Neural cell (in vitro differentiated cells): ENCODE data around the gene CHKA. TPM values are rescaled to one million over a fixed set of nuclear protein-coding genes. Genes with fewer than 3 reads are reported as not detected.

ENCODE experiments used
- H2AFZ ChIP-seq: fragments of 200-600, 300-800 bp; sonication (generic), shearing (Covaris generic); 2 replicates; pipeline ENCODE4 v1.6.0; 2014; ENCODE audit warnings: low read depth, mild to moderate bottlenecking, antibody characterized with exemption, low read length, moderate library complexity
- H3F3A ChIP-seq: fragments of 200-600 bp; shearing (Covaris generic); 2 replicates; pipeline ENCODE4 v1.6.1; 2016; ENCODE audit warnings: mild to moderate bottlenecking, moderate library complexity, mixed read lengths, antibody characterized with exemption, low read length; ENCODE audit not compliant: insufficient read depth, poor library complexity, severe bottlenecking
- H3K27ac ChIP-seq: fragments of 200-600, 300-800 bp; sonication (generic), shearing (Covaris generic); 2 replicates; pipeline ENCODE4 v1.5.1; 2014; ENCODE audit warnings: mild to moderate bottlenecking, low read length, moderate library complexity
- H3K27me3 ChIP-seq: fragments of 300-800, 200-600 bp; sonication (generic), shearing (Covaris generic); 2 replicates; pipeline ENCODE4 v1.6.0; 2014; ENCODE audit warnings: mild to moderate bottlenecking, low read depth, low read length, moderate library complexity; ENCODE audit not compliant: insufficient read depth
- H3K36me3 ChIP-seq: fragments of 300-800, 200-600 bp; sonication (generic), shearing (Covaris generic); 2 replicates; pipeline ENCODE4 v1.5.1; 2014; ENCODE audit warnings: mild to moderate bottlenecking, antibody characterized with exemption, low read length, moderate library complexity; ENCODE audit not compliant: insufficient read depth
- H3K4me2 ChIP-seq: fragments of 300-800, 200-600 bp; sonication (generic), shearing (Covaris generic); 2 replicates; pipeline ENCODE4 v1.6.0; 2014; ENCODE audit warnings: mild to moderate bottlenecking, low read length
- H3K4me3 ChIP-seq: fragments of 300-800, 200-600 bp; sonication (generic), shearing (Covaris generic); 2 replicates; pipeline ENCODE4 v1.5.1; 2014; ENCODE audit warnings: mild to moderate bottlenecking, low read length, moderate library complexity
- H3K79me2 ChIP-seq: fragments of 200-600 bp; shearing (Covaris generic); replicated peaks from 2 replicates; pipeline ENCODE4 v1.6.0; 2014; ENCODE audit warnings: mild to moderate bottlenecking, low read length, moderate library complexity; ENCODE audit not compliant: insufficient read depth
- H3K9ac ChIP-seq: fragments of 300-800, 200-600 bp; sonication (generic), shearing (Covaris generic); 2 replicates; pipeline ENCODE4 v1.6.1; 2016; ENCODE audit warnings: mild to moderate bottlenecking, low read length, mixed read lengths
- H3K9me2 ChIP-seq: fragments of 200-600 bp; shearing (Covaris generic); 2 replicates; pipeline ENCODE4 v1.6.1; 2016; ENCODE audit warnings: mild to moderate bottlenecking, low read length, mixed read lengths; ENCODE audit not compliant: insufficient read depth
- H3K9me3 ChIP-seq: fragments of 200-600, 300-800 bp; sonication (generic), shearing (Covaris generic); 2 replicates; pipeline ENCODE4 v1.6.1; 2016; ENCODE audit warnings: mild to moderate bottlenecking, mixed run types, low read length, moderate library complexity, mixed read lengths
- H4K20me1 ChIP-seq: fragments of 200-600 bp; shearing (Covaris generic); 2 replicates; pipeline ENCODE4 v1.6.1; 2016; ENCODE audit warnings: mild to moderate bottlenecking, mixed run types; ENCODE audit not compliant: insufficient read depth
- CTCF ChIP-seq: fragments of 450-650 bp; IDR thresholded peaks from 2 replicates; pipeline ENCODE4 v1.5.1; 2014; ENCODE audit warnings: antibody characterized with exemption, mild to moderate bottlenecking, moderate library complexity; ENCODE audit not compliant: poor library complexity, severe bottlenecking
- EP300 ChIP-seq: fragments of 450-650 bp; conservative IDR thresholded peaks from 2 replicates; pipeline ENCODE4 v1.6.1; 2014; ENCODE audit warnings: antibody characterized with exemption, mild to moderate bottlenecking, moderate library complexity; ENCODE audit not compliant: poor library complexity, severe bottlenecking
- EZH2 ChIP-seq: fragments of 200-600, 300-800 bp; shearing (Covaris generic), sonication (generic); IDR thresholded peaks from 2 replicates; pipeline ENCODE4 v1.6.1; 2014; ENCODE audit warnings: antibody characterized with exemption, low read length, borderline replicate concordance, mild to moderate bottlenecking; ENCODE audit not compliant: insufficient read depth, poor library complexity, severe bottlenecking
- MXI1 ChIP-seq: fragments of 450-650 bp; conservative IDR thresholded peaks from 2 replicates; pipeline ENCODE4 v1.6.1; 2014; ENCODE audit warnings: antibody characterized with exemption, mild to moderate bottlenecking; ENCODE audit not compliant: poor library complexity, severe bottlenecking
- POLR2AphosphoS5 ChIP-seq: IDR thresholded peaks from 2 replicates; pipeline ENCODE4 v1.6.1; 2012
- RAD21 ChIP-seq: fragments of 450-650 bp; conservative IDR thresholded peaks from 2 replicates; pipeline ENCODE4 v1.6.1; 2014; ENCODE audit warnings: antibody characterized with exemption, mild to moderate bottlenecking, moderate library complexity
- REST ChIP-seq: IDR thresholded peaks from 2 replicates; pipeline ENCODE4 v1.6.1; 2012; ENCODE audit warnings: borderline replicate concordance
- SMC3 ChIP-seq: fragments of 450-650 bp; conservative IDR thresholded peaks from 2 replicates; pipeline ENCODE4 v1.6.1; 2014; ENCODE audit warnings: antibody characterized with exemption, mild to moderate bottlenecking, moderate library complexity; ENCODE audit not compliant: poor library complexity
- TAF1 ChIP-seq: IDR thresholded peaks from 2 replicates; pipeline ENCODE4 v1.6.1; 2012; ENCODE audit warnings: low read depth
- polyA plus RNA-seq: library from polyadenylated mRNA; depleted of rRNA; stranded (reverse); fragments of >200 nt; gene quantifications from 2 replicates; pipeline ENCODE4 v1.2.3, GENCODE V29; 2014

The CHKA gene
- polyA plus RNA-seq, 1 donor from 2014 or later: 90.0 TPM

- no peaks in the 10 kb centered on the region for H3K9me3 ChIP-seq
- no peak overlapping the region for H3K4me2 ChIP-seq
- H3K9ac ChIP-seq: no peak overlapping the region
- H3K27ac ChIP-seq: no peak overlapping the region
- H4K20me1 ChIP-seq: no peaks in the 10 kb centered on the region
- H3K27me3 ChIP-seq: no peaks in the 10 kb centered on the region
- no peaks in the 10 kb centered on the region for H3K79me2 ChIP-seq
- TF ChIP-seq EP300 (no peak), SMC3 (no peak), REST (no peak), MXI1 (no peak), RAD21 (no peak), POLR2AphosphoS5 (no peak), EZH2 (no peak), CTCF (no peak), TAF1 (no peak)
- H3F3A ChIP-seq: no peaks in the 10 kb centered on the region
- no peak overlapping the region for H3K4me3 ChIP-seq
- H3K36me3 ChIP-seq: no peaks in the 10 kb centered on the region
- H2AFZ ChIP-seq: no peak overlapping the region
- H3K9me2 ChIP-seq: no peaks in the 10 kb centered on the region
Measured at GRCh38 chr11:68038226-68038717, 82.9 kb downstream of the CHKA start.

DNA sequence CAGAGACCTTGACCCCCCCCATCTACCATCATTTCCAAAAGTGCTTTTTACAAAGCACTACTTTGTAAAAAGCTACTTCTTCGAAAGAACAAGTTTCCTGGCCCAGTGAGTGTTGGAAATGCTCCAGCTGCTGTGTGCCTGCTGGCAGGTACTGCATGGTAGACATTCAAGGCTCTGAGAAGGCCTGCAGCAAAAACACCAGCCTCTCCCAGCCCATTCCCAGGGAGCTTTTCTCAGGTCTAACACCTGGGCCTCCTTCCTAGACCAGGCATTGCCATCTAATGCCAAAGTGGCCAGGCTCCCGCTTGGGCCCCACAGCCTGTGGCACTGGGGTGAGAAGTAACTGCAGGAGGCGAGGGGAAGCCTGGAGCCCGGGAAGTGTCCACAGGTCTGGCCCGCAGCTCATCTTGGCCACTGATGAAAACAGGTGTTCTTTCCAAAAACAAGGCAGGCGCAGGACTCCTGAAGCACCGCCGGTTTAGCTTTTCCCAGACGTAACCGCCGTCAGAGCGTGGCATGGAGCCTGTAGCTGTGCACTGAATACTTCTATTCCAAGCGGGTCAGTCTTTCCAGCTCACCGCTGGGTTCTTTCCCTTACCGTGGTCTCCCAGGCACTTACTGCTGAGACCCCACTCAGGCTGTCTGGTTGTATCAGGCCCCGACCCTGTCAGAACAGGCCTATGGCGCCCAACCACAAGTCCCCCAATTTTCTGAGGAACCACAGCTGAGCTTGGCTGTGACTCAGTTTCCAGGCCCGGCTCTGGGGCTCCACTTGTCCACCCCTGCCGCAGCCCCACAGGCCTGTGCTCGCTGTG lies 83.6 kb downstream of the CHKA start:
- no peaks in the 10 kb centered on the region for H3K9me3 ChIP-seq
- H3K27ac ChIP-seq: no peak overlapping the region
- no peak for TF ChIP-seq REST
- no peak for TF ChIP-seq EP300
- TF ChIP-seq CTCF: no peak
- TF ChIP-seq SMC3: no peak
- TF ChIP-seq MXI1: no peak
- no peak for TF ChIP-seq EZH2
- TF ChIP-seq POLR2AphosphoS5: no peak
- TF ChIP-seq RAD21: no peak
- no peak for TF ChIP-seq TAF1
- H3K36me3 ChIP-seq: no peaks in the 10 kb centered on the region
- no peaks in the 10 kb centered on the region for H4K20me1 ChIP-seq
- H3K27me3 ChIP-seq: no peaks in the 10 kb centered on the region
- H3K4me2 ChIP-seq: no peak overlapping the region
- H2AFZ ChIP-seq: no peak overlapping the region
- H3F3A ChIP-seq: no peaks in the 10 kb centered on the region
- no peaks in the 10 kb centered on the region for H3K9me2 ChIP-seq
- no peak overlapping the region for H3K9ac ChIP-seq
- no peak overlapping the region for H3K4me3 ChIP-seq
- H3K79me2 ChIP-seq: no peaks in the 10 kb centered on the region
